NCI-H1694 treated with DMSO at 0.1 percent for 48 hours (cell line): ENCODE data around the gene TMEM196.
"Not testable (repeated sequence)": the region's sequence is repeated elsewhere in the genome, so short reads cannot be mapped to it uniquely, and the experiment has no call there.

Experiments used
- DNase-seq: peaks from one replicate; lab custom pipeline; 2025; lab: John Stamatoyannopoulos, UW

TMEM196 gene

GRCh38 chr7:19707240-19707639 lies 66.2 kb downstream of the TMEM196 start:
- no peak for DNase-seq

GRCh38 chr7:19705663-19706062 lies 67.8 kb downstream of the TMEM196 start:
- no peak for DNase-seq

- no peak for DNase-seq
Measured at GRCh38 chr7:19701471-19701870, 71.9 kb downstream of the TMEM196 start.

GRCh38 chr7:19700936-19701335 lies 72.5 kb downstream of the TMEM196 start:
- DNase-seq = no peak

- no peak for DNase-seq
Measured at GRCh38 chr7:19698331-19698730, 75.1 kb downstream of the TMEM196 start.

GRCh38 chr7:19696926-19697325 lies 76.5 kb downstream of the TMEM196 start:
- DNase-seq = no peak

- no peak for DNase-seq
Measured at GRCh38 chr7:19692111-19692828, 81.1 kb downstream of the TMEM196 start.

- no peak for DNase-seq
Measured at GRCh38 chr7:19690736-19691135, 82.7 kb downstream of the TMEM196 start.

- DNase-seq = not testable (repeated sequence)
Measured at GRCh38 chr7:19689130-19689529, 84.3 kb downstream of the TMEM196 start.

GRCh38 chr7:19681596-19681995 lies 91.8 kb downstream of the TMEM196 start:
- no peak for DNase-seq

GRCh38 chr7:19677180-19677579 lies 96.2 kb downstream of the TMEM196 start:
- no peak for DNase-seq

GRCh38 chr7:19675816-19676215 lies 97.6 kb downstream of the TMEM196 start:
- DNase-seq = no peak

- no peak for DNase-seq
Measured at GRCh38 chr7:19674266-19674960, 99.0 kb downstream of the TMEM196 start.

- no peak for DNase-seq
Measured at GRCh38 chr7:19670806-19671205, 102.6 kb downstream of the TMEM196 start.
